Skeletal muscle cell (primary cell): ENCODE data around the gene SLC9A5.
A peak's percentile ranks its signal among the peaks of the same experiment; 100 is the strongest.

ENCODE experiments used
- DNase-seq: peaks from one replicate; pipeline ENCODE4 v3.0.0-alpha.2; 2010; ENCODE audit warnings: low read depth
- H3K4me3 ChIP-seq: 2 replicates; pipeline ENCODE4 v1.5.1; 2011; ENCODE audit warnings: low read depth, mild to moderate bottlenecking, control low read depth, low read length, moderate library complexity

Gene SLC9A5

GRCh38 chr16:67298277-67298676 is 49.5 kb downstream of the SLC9A5 start:
- no peak for DNase-seq

GRCh38 chr16:67299269-67299668 is 50.5 kb downstream of the SLC9A5 start:
- H3K4me3 ChIP-seq: no peak overlapping the region
- no peak for DNase-seq

More at GRCh38 chr16:67298277-67298676, 49.5 kb downstream of the SLC9A5 start:
- no peak overlapping the region for H3K4me3 ChIP-seq

- no peak overlapping the region for H3K4me3 ChIP-seq
- no peak for DNase-seq
Observed at GRCh38 chr16:67301080-67301782, 52.5 kb downstream of the SLC9A5 start.

GRCh38 chr16:67302076-67302475 is 53.3 kb downstream of the SLC9A5 start:
- H3K4me3 ChIP-seq: no peak overlapping the region
- no peak for DNase-seq

GRCh38 chr16:67302970-67303369 is 54.2 kb downstream of the SLC9A5 start:
- H3K4me3 ChIP-seq: no peak overlapping the region
- DNase-seq: no peak

GRCh38 chr16:67304020-67304419 is 55.2 kb downstream of the SLC9A5 start:
- H3K4me3 ChIP-seq: no peak overlapping the region
- DNase-seq: no peak

GRCh38 chr16:67305216-67306071 is 56.7 kb downstream of the SLC9A5 start:
- no peak for DNase-seq
- H3K4me3 ChIP-seq: no peak overlapping the region

GRCh38 chr16:67310561-67310960 is 61.8 kb downstream of the SLC9A5 start:
- DNase-seq: no peak
- H3K4me3 ChIP-seq: no peak overlapping the region

- H3K4me3 ChIP-seq: no peak overlapping the region
- peak; percentile 100 for DNase-seq
Observed at GRCh38 chr16:67311607-67312488, 63.1 kb downstream of the SLC9A5 start.

GRCh38 chr16:67312719-67313118 is 63.9 kb downstream of the SLC9A5 start:
- DNase-seq: no peak
- no peak overlapping the region for H3K4me3 ChIP-seq

- no peak overlapping the region for H3K4me3 ChIP-seq
- DNase-seq: no peak
Observed at GRCh38 chr16:67317853-67318252, 69.1 kb downstream of the SLC9A5 start.
